ENCODE data around the gene NAALADL2.

GRCh38 chr3:175558261-175558660 lies 699.1 kb downstream of the NAALADL2 start:
- TF ChIP-seq USF2 (IDR thresholded peaks at IDR 0.05; ENCODE audit: low read depth, low read length): no peak
- TF ChIP-seq CTCF (conservative IDR thresholded peaks at IDR 0.05; ENCODE audit: low read depth, low read length): no peak
- TF ChIP-seq POLR2A (IDR thresholded peaks at IDR 0.05; ENCODE audit: low read depth, low read length): no peak
- TF ChIP-seq CEBPB (IDR thresholded peaks at IDR 0.05; ENCODE audit: low read depth, low read length): no peak
- TF ChIP-seq MXI1 (IDR thresholded peaks at IDR 0.05; ENCODE audit: borderline replicate concordance, low read depth, low read length): no peak
- no peak for TF ChIP-seq NFE2L2 (IDR thresholded peaks at IDR 0.05; ENCODE audit: low read depth, low read length)
- TF ChIP-seq RFX5 (IDR thresholded peaks at IDR 0.05; ENCODE audit: low read depth, low read length): no peak
- TF ChIP-seq ELK1 (IDR thresholded peaks at IDR 0.05; ENCODE audit: borderline replicate concordance, low read depth, low read length): no peak
- no peak for TF ChIP-seq RCOR1 (IDR thresholded peaks at IDR 0.05; ENCODE audit: insufficient replicate concordance, low read length)
- TF ChIP-seq RAD21 (IDR thresholded peaks at IDR 0.05; ENCODE audit: low read length): no peak
- TF ChIP-seq BHLHE40 (IDR thresholded peaks at IDR 0.05; ENCODE audit: low read depth, low read length): no peak
- TF ChIP-seq MAFK (IDR thresholded peaks at IDR 0.05; ENCODE audit: low read depth, low read length): no peak

Data from IMR-90 (cell line).